ENCODE data around the gene VPS51. TPM values are rescaled to one million over a fixed set of nuclear protein-coding genes. Genes with fewer than 3 reads are reported as not detected.

Gene VPS51
- total and polyA plus RNA-seq, 2 of the 13 experiments (the other 11 are each of a cell fraction or from before 2014, with no cell fraction given): 76.3 to 90.6 TPM

DNA sequence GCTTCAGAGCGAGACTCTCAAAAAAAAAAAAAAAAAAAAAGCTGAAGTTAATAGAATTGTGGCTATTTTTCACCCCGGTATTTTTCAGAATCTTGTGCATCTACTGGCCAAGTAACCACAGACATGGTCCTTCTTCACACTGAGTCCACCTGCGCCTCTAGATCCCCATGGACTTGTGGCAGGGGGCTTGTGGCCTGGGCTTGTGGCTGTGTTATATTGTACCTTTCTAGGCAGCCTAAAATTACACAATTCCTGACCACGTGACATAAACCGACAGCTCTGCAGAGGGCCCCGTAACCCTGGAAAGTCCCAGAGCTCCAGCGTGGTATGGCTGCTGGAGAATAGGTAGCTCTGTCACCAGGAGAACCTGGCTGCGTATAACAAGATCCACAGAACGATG lies 26.8 kb upstream of the VPS51 start (continued):
- TF ChIP-seq, protein P1, sequence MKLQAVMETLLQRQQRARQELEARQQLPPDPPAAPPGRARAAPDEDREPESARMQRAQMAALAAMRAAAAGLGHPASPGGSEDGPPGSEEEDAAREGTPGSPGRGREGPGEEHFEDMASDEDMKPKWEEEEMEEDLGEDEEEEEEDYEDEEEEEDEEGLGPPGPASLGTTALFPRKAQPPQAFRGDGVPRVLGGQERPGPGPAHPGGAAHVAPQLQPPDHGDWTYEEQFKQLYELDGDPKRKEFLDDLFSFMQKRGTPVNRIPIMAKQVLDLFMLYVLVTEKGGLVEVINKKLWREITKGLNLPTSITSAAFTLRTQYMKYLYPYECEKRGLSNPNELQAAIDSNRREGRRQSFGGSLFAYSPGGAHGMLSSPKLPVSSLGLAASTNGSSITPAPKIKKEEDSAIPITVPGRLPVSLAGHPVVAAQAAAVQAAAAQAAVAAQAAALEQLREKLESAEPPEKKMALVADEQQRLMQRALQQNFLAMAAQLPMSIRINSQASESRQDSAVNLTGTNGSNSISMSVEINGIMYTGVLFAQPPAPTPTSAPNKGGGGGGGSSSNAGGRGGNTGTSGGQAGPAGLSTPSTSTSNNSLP (IDR thresholded peaks at IDR 0.05; ENCODE audit: low read depth, low read length): no peak
- no peak for TF ChIP-seq AGO2 (optimal IDR thresholded peaks at IDR 0.05; ENCODE audit: low read depth, low read length)
- TF ChIP-seq, protein P2, sequence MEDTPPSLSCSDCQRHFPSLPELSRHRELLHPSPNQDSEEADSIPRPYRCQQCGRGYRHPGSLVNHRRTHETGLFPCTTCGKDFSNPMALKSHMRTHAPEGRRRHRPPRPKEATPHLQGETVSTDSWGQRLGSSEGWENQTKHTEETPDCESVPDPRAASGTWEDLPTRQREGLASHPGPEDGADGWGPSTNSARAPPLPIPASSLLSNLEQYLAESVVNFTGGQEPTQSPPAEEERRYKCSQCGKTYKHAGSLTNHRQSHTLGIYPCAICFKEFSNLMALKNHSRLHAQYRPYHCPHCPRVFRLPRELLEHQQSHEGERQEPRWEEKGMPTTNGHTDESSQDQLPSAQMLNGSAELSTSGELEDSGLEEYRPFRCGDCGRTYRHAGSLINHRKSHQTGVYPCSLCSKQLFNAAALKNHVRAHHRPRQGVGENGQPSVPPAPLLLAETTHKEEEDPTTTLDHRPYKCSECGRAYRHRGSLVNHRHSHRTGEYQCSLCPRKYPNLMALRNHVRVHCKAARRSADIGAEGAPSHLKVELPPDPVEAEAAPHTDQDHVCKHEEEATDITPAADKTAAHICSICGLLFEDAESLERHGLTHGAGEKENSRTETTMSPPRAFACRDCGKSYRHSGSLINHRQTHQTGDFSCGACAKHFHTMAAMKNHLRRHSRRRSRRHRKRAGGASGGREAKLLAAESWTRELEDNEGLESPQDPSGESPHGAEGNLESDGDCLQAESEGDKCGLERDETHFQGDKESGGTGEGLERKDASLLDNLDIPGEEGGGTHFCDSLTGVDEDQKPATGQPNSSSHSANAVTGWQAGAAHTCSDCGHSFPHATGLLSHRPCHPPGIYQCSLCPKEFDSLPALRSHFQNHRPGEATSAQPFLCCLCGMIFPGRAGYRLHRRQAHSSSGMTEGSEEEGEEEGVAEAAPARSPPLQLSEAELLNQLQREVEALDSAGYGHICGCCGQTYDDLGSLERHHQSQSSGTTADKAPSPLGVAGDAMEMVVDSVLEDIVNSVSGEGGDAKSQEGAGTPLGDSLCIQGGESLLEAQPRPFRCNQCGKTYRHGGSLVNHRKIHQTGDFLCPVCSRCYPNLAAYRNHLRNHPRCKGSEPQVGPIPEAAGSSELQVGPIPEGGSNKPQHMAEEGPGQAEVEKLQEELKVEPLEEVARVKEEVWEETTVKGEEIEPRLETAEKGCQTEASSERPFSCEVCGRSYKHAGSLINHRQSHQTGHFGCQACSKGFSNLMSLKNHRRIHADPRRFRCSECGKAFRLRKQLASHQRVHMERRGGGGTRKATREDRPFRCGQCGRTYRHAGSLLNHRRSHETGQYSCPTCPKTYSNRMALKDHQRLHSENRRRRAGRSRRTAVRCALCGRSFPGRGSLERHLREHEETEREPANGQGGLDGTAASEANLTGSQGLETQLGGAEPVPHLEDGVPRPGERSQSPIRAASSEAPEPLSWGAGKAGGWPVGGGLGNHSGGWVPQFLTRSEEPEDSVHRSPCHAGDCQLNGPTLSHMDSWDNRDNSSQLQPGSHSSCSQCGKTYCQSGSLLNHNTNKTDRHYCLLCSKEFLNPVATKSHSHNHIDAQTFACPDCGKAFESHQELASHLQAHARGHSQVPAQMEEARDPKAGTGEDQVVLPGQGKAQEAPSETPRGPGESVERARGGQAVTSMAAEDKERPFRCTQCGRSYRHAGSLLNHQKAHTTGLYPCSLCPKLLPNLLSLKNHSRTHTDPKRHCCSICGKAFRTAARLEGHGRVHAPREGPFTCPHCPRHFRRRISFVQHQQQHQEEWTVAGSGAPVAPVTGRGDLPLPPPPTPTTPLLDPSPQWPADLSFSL (CRISPR knock-in tag; IDR thresholded peaks at IDR 0.05): no peak
- TF ChIP-seq NCOA5 (CRISPR knock-in tag; IDR thresholded peaks at IDR 0.05): no peak
- no peak for TF ChIP-seq FOXM1 (CRISPR knock-in tag; IDR thresholded peaks at IDR 0.05)
- TF ChIP-seq, protein P3, sequence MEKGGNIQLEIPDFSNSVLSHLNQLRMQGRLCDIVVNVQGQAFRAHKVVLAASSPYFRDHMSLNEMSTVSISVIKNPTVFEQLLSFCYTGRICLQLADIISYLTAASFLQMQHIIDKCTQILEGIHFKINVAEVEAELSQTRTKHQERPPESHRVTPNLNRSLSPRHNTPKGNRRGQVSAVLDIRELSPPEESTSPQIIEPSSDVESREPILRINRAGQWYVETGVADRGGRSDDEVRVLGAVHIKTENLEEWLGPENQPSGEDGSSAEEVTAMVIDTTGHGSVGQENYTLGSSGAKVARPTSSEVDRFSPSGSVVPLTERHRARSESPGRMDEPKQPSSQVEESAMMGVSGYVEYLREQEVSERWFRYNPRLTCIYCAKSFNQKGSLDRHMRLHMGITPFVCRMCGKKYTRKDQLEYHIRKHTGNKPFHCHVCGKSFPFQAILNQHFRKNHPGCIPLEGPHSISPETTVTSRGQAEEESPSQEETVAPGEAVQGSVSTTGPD (CRISPR knock-in tag; IDR thresholded peaks at IDR 0.05): no peak
- TF ChIP-seq JARID2 (CRISPR knock-in tag; IDR thresholded peaks at IDR 0.05; ENCODE audit: insufficient replicate concordance): no peak
- TF ChIP-seq, protein P4, sequence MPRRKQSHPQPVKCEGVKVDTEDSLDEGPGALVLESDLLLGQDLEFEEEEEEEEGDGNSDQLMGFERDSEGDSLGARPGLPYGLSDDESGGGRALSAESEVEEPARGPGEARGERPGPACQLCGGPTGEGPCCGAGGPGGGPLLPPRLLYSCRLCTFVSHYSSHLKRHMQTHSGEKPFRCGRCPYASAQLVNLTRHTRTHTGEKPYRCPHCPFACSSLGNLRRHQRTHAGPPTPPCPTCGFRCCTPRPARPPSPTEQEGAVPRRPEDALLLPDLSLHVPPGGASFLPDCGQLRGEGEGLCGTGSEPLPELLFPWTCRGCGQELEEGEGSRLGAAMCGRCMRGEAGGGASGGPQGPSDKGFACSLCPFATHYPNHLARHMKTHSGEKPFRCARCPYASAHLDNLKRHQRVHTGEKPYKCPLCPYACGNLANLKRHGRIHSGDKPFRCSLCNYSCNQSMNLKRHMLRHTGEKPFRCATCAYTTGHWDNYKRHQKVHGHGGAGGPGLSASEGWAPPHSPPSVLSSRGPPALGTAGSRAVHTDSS (CRISPR knock-in tag; conservative IDR thresholded peaks at IDR 0.05): no peak
- no peak for TF ChIP-seq RBAK (CRISPR knock-in tag; IDR thresholded peaks at IDR 0.05)
- no peak for TF ChIP-seq PCBP1 (IDR thresholded peaks at IDR 0.05; ENCODE audit: borderline replicate concordance, low read depth, low read length)
- no peak for TF ChIP-seq ARID2 (CRISPR knock-in tag; IDR thresholded peaks at IDR 0.05; ENCODE audit: borderline replicate concordance)
- TF ChIP-seq EED (CRISPR knock-in tag; IDR thresholded peaks at IDR 0.05): no peak
- no peak for TF ChIP-seq ZNF550 (CRISPR knock-in tag; IDR thresholded peaks at IDR 0.05; ENCODE audit: borderline replicate concordance)
- TF ChIP-seq CREB1 (IDR thresholded peaks at IDR 0.05): no peak
- TF ChIP-seq CREB1 (CRISPR knock-in tag; IDR thresholded peaks at IDR 0.05): no peak
- no peak for TF ChIP-seq ZNF674 (CRISPR knock-in tag; IDR thresholded peaks at IDR 0.05; ENCODE audit: low read depth)
